HEK293 (cell line): ENCODE measurements around the gene PSMG1.
A peak's percentile ranks its signal among the peaks of the same experiment; 100 is the strongest.

ENCODE experiments used
- CTCF ChIA-PET: fragments of 350-600 bp; formaldehyde crosslinking; extraction: SDS; loops from one replicate; lab custom pipeline; 2021; ENCODE audit warnings: antibody characterized with exemption; lab: Yijun Ruan, JAX
- POLR2A ChIA-PET: fragments of 300-600 bp; formaldehyde crosslinking; extraction: SDS; loops from one replicate; lab custom pipeline; 2020; ENCODE audit warnings: antibody characterized with exemption, inconsistent platforms; lab: Yijun Ruan, JAX
- H3K27ac ChIP-seq: fragments of 200-500 bp; sonication (Bioruptor generic); 2 replicates; pipeline ENCODE4 v1.5.1; 2014; ENCODE audit warnings: low read depth, low read length, control low read depth, inconsistent platforms; ENCODE audit errors: extremely low read depth
- H3K36me3 ChIP-seq, 2 experiments: fragments of 200-500 bp in 1 of 2; sonication (Bioruptor generic) in 1 of 2; 1 replicate in 1 of 2; 2 replicates in 1 of 2; pipeline ENCODE4 v1.5.1; 2014 to 2017; ENCODE audit warnings: inconsistent platforms in 2 of 2, low read length in 2 of 2; ENCODE audit not compliant: control insufficient read depth in 2 of 2, insufficient read depth in 1 of 2
- H3K4me1 ChIP-seq: fragments of 200-500 bp; sonication (Bioruptor generic); 2 replicates; pipeline ENCODE4 v1.5.1; 2014; ENCODE audit warnings: mild to moderate bottlenecking, low read length, inconsistent platforms; ENCODE audit not compliant: control insufficient read depth, insufficient read depth
- H3K4me3 ChIP-seq: 2 replicates; pipeline ENCODE4 v1.5.1; 2011; ENCODE audit warnings: low read depth, mild to moderate bottlenecking, control low read depth, low read length, moderate library complexity
- H3K9me3 ChIP-seq: fragments of 200-500 bp; sonication (Bioruptor generic); 2 replicates; pipeline ENCODE4 v1.5.1; 2014; ENCODE audit warnings: low read depth, low read length, inconsistent platforms; ENCODE audit not compliant: control insufficient read depth, insufficient read depth
- EGR2 ChIP-seq: fragments of 450-650 bp; formaldehyde crosslinking; IDR thresholded peaks from 2 replicates; pipeline ENCODE4 v1.5.1; 2016; ENCODE audit warnings: low read depth, missing biosample characterization, missing genetic modification characterization
- GLIS1 ChIP-seq: fragments of 450-650 bp; formaldehyde crosslinking; IDR thresholded peaks from 2 replicates; pipeline ENCODE4 v1.5.1; 2016; ENCODE audit warnings: missing biosample characterization, missing genetic modification characterization
- KLF1 ChIP-seq: fragments of 450-650 bp; formaldehyde crosslinking; IDR thresholded peaks from 2 replicates; pipeline ENCODE4 v1.5.1; 2016; ENCODE audit warnings: missing biosample characterization, missing genetic modification characterization
- PRDM1 ChIP-seq: fragments of 450-650 bp; formaldehyde crosslinking; IDR thresholded peaks from 2 replicates; pipeline ENCODE4; 2016; ENCODE audit warnings: missing biosample characterization, missing genetic modification characterization
- PRDM2 ChIP-seq: fragments of 450-650 bp; formaldehyde crosslinking; IDR thresholded peaks from 2 replicates; pipeline ENCODE4 v1.5.1; 2016; ENCODE audit warnings: missing biosample characterization, missing genetic modification characterization, borderline replicate concordance
- REST ChIP-seq: fragments of 450-650 bp; formaldehyde crosslinking; IDR thresholded peaks from 2 replicates; pipeline ENCODE4 v1.5.1; 2016; ENCODE audit warnings: missing biosample characterization, missing genetic modification characterization
- SALL2 ChIP-seq: fragments of 450-650 bp; formaldehyde crosslinking; IDR thresholded peaks from 2 replicates; pipeline ENCODE4 v1.5.0; 2017; ENCODE audit warnings: missing biosample characterization, mild to moderate bottlenecking, missing genetic modification characterization, borderline replicate concordance
- SCRT2 ChIP-seq: fragments of 450-650 bp; formaldehyde crosslinking; IDR thresholded peaks from 2 replicates; pipeline ENCODE4 v1.5.1; 2016; ENCODE audit warnings: missing biosample characterization, missing genetic modification characterization
- ZFHX2 ChIP-seq: fragments of 450-650 bp; formaldehyde crosslinking; conservative IDR thresholded peaks from 2 replicates; pipeline ENCODE4 v1.5.1; 2016; ENCODE audit warnings: missing biosample characterization, missing genetic modification characterization
- ZFP3 ChIP-seq: fragments of 450-650 bp; formaldehyde crosslinking; IDR thresholded peaks from 2 replicates; pipeline ENCODE4 v1.5.1; 2016; ENCODE audit warnings: low read depth, missing biosample characterization, missing genetic modification characterization
- ZIC2 ChIP-seq: fragments of 450-650 bp; formaldehyde crosslinking; IDR thresholded peaks from 2 replicates; pipeline ENCODE4 v1.5.1; 2016; ENCODE audit warnings: missing biosample characterization, missing genetic modification characterization
- ZNF423 ChIP-seq: fragments of 450-650 bp; formaldehyde crosslinking; IDR thresholded peaks from 2 replicates; pipeline ENCODE4 v1.5.1; 2016; ENCODE audit warnings: missing biosample characterization, missing genetic modification characterization
- ZNF585B ChIP-seq: fragments of 450-650 bp; formaldehyde crosslinking; IDR thresholded peaks from 2 replicates; pipeline ENCODE4 v1.5.1; 2016; ENCODE audit warnings: missing biosample characterization, missing genetic modification characterization
- ZNF654 ChIP-seq: fragments of 450-650 bp; formaldehyde crosslinking; IDR thresholded peaks from 2 replicates; pipeline ENCODE4 v1.5.1; 2016; ENCODE audit warnings: low read depth, missing biosample characterization, missing genetic modification characterization
- ZNF670 ChIP-seq: fragments of 450-650 bp; formaldehyde crosslinking; IDR thresholded peaks from 2 replicates; pipeline ENCODE4 v1.5.1; 2016; ENCODE audit warnings: missing biosample characterization, missing genetic modification characterization, low read depth
- TF ChIP-seq, protein P1 (sequence below): fragments of 450-650 bp; formaldehyde crosslinking; IDR thresholded peaks from 2 replicates; pipeline ENCODE4 v1.5.1; 2017; ENCODE audit warnings: missing biosample characterization, missing genetic modification characterization
- TF ChIP-seq, protein P2 (sequence below): fragments of 450-650 bp; formaldehyde crosslinking; IDR thresholded peaks from 2 replicates; pipeline ENCODE4 v1.5.1; 2017; ENCODE audit warnings: missing biosample characterization, missing genetic modification characterization
- TF ChIP-seq, protein P3 (sequence below): fragments of 450-650 bp; formaldehyde crosslinking; IDR thresholded peaks from 2 replicates; pipeline ENCODE4 v1.5.1; 2016; ENCODE audit warnings: missing biosample characterization, missing genetic modification characterization
- TF ChIP-seq, protein P4 (sequence below): fragments of 450-650 bp; formaldehyde crosslinking; IDR thresholded peaks from 2 replicates; pipeline ENCODE4 v1.5.1; 2017; ENCODE audit warnings: missing biosample characterization, mild to moderate bottlenecking, missing genetic modification characterization, moderate library complexity

The PSMG1 gene

DNA sequence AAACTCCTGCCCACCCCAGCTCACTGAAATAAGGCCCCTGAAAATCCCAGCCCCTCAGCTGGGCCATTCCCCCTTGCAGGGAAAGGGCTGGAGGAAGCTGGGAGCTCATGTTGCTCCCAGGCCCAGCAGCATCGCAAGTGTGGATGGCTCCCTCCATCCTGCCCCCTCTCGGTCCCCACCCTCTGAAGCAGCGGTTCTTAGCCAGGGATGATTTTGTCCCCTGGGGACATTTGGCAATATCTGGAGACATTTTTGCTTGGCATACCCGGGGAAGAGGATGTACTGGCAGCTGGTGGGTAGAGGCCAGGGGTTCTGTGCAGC lies 56.8 kb downstream of the PSMG1 start (continued):
- TF ChIP-seq PRDM2 (tag by site-specific recombination) (no peak), ZNF585B (tag by site-specific recombination) (no peak), SALL2 (tag by site-specific recombination) (no peak), ZFP3 (tag by site-specific recombination) (no peak), ZNF670 (tag by site-specific recombination) (no peak), ZNF654 (tag by site-specific recombination) (no peak)
- TF ChIP-seq, protein P1, sequence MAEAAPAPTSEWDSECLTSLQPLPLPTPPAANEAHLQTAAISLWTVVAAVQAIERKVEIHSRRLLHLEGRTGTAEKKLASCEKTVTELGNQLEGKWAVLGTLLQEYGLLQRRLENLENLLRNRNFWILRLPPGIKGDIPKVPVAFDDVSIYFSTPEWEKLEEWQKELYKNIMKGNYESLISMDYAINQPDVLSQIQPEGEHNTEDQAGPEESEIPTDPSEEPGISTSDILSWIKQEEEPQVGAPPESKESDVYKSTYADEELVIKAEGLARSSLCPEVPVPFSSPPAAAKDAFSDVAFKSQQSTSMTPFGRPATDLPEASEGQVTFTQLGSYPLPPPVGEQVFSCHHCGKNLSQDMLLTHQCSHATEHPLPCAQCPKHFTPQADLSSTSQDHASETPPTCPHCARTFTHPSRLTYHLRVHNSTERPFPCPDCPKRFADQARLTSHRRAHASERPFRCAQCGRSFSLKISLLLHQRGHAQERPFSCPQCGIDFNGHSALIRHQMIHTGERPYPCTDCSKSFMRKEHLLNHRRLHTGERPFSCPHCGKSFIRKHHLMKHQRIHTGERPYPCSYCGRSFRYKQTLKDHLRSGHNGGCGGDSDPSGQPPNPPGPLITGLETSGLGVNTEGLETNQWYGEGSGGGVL (tag by site-specific recombination), result no peak

- CTCF ChIA-PET, result interaction anchor here (0.6 to 1.8 kb wide), 13 partner anchors 9 to 459 kb away, joined by 3 to 10 read pairs (median 4); no protein-coding TSS in a partner anchor
These were observed 57.3 kb downstream of the PSMG1 start for GRCh38 chr21:39125752-39126485.

More at GRCh38 chr21:39125752-39126485, 57.3 kb downstream of the PSMG1 start:
- POLR2A ChIA-PET, result no interaction called here
- H3K9me3 ChIP-seq, result no peaks in the 10 kb centered on the region
- no peaks in the 10 kb centered on the region for H3K4me1 ChIP-seq
- H3K4me3 ChIP-seq, result no peak overlapping the region
- H3K36me3 ChIP-seq, result no peaks in the 10 kb centered on the region
- H3K27ac ChIP-seq, result no peak overlapping the region
- TF ChIP-seq KLF1 (tag by site-specific recombination) (no peak), ZNF423 (tag by site-specific recombination) (no peak), REST (tag by site-specific recombination) (no peak), GLIS1 (tag by site-specific recombination) (peak; percentile 72), EGR2 (tag by site-specific recombination) (peak; percentile 85), ZNF654 (tag by site-specific recombination) (peak; percentile 61), ZIC2 (tag by site-specific recombination) (peak; percentile 60), ZFHX2 (peak; percentile 87), SCRT2 (tag by site-specific recombination) (0 out of 2 replicates have a peak, but pooled peaks have one; percentile 10), PRDM1 (tag by site-specific recombination) (no peak)
- TF ChIP-seq, protein P2, sequence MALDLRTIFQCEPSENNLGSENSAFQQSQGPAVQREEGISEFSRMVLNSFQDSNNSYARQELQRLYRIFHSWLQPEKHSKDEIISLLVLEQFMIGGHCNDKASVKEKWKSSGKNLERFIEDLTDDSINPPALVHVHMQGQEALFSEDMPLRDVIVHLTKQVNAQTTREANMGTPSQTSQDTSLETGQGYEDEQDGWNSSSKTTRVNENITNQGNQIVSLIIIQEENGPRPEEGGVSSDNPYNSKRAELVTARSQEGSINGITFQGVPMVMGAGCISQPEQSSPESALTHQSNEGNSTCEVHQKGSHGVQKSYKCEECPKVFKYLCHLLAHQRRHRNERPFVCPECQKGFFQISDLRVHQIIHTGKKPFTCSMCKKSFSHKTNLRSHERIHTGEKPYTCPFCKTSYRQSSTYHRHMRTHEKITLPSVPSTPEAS (tag by site-specific recombination), result 0 out of 2 replicates have a peak, but pooled peaks have one; percentile 25
- TF ChIP-seq, protein P3, sequence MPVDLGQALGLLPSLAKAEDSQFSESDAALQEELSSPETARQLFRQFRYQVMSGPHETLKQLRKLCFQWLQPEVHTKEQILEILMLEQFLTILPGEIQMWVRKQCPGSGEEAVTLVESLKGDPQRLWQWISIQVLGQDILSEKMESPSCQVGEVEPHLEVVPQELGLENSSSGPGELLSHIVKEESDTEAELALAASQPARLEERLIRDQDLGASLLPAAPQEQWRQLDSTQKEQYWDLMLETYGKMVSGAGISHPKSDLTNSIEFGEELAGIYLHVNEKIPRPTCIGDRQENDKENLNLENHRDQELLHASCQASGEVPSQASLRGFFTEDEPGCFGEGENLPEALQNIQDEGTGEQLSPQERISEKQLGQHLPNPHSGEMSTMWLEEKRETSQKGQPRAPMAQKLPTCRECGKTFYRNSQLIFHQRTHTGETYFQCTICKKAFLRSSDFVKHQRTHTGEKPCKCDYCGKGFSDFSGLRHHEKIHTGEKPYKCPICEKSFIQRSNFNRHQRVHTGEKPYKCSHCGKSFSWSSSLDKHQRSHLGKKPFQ (tag by site-specific recombination), result peak; percentile 77; the same call in 1 of the 2 replicates
- TF ChIP-seq, protein P4, sequence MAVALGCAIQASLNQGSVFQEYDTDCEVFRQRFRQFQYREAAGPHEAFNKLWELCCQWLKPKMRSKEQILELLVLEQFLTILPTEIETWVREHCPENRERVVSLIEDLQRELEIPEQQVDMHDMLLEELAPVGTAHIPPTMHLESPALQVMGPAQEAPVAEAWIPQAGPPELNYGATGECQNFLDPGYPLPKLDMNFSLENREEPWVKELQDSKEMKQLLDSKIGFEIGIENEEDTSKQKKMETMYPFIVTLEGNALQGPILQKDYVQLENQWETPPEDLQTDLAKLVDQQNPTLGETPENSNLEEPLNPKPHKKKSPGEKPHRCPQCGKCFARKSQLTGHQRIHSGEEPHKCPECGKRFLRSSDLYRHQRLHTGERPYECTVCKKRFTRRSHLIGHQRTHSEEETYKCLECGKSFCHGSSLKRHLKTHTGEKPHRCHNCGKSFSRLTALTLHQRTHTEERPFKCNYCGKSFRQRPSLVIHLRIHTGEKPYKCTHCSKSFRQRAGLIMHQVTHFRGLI (tag by site-specific recombination), result peak; percentile 23; the same call in 1 of the 2 replicates
- TF ChIP-seq, all 188 proteins: peak for 9
